Stimulated activated CD8-positive, alpha-beta memory T cell treated with anti-CD3 and anti-CD28 coated beads, Interleukin-4, amount 100 ng/mL, for 48 hours (primary cell): Measurements from ENCODE around the gene CEP131.
"Not testable (repeated sequence)": the region's sequence is repeated elsewhere in the genome, so short reads cannot be mapped to it uniquely, and the experiment has no call there.

Experiments used
- DNase-seq: peaks from one replicate; pipeline ENCODE4 v3.0.0-alpha.2; 2020

Gene CEP131

GRCh38 chr17:81162491-81162890 is 60.3 kb downstream of the CEP131 start:
- no peak for DNase-seq

GRCh38 chr17:81161972-81162371 is 60.8 kb downstream of the CEP131 start:
- no peak for DNase-seq

DNA sequence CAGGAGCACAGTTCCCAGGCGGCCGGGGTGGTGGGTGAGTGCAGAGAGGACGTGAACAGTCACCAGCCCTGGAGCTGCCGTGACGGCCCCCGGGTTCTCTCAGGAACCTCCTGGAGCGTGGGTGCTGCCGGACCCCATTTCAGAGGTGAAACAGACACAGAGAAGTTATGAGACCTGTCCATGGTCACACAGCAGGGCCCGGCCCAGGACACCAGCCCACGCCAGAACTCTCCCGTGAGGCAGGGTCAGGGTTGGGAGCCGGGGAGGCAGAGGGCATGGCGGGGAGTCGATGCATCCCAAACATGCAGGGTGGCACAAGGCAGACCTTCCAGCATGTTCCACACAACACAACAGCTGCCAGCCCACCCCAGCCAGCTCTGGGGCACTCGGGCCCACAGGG is 61.2 kb downstream of the CEP131 start:
- DNase-seq: no peak

GRCh38 chr17:81160747-81161453 is 61.9 kb downstream of the CEP131 start:
- no peak for DNase-seq

DNA sequence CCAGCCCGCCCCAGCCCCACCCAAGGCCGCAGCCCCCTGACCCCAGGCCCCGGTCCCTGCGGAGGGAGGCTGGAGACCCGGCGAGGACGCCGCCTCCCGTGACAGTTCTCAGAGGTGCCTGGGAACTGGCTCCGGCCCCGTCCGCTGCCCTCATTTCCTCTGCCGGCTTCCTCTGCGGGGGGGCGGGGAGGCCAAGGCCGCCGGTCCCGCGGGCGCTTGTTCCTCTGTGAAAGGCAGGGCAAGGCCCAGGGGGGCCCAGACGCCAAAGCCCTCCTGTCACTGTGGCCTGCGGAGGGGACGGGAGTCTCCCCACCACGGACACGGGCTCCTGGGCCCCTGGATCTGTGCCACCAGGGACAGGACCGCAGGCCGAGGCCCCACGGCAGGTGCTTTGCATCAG is 62.5 kb downstream of the CEP131 start:
- DNase-seq: no peak

DNA sequence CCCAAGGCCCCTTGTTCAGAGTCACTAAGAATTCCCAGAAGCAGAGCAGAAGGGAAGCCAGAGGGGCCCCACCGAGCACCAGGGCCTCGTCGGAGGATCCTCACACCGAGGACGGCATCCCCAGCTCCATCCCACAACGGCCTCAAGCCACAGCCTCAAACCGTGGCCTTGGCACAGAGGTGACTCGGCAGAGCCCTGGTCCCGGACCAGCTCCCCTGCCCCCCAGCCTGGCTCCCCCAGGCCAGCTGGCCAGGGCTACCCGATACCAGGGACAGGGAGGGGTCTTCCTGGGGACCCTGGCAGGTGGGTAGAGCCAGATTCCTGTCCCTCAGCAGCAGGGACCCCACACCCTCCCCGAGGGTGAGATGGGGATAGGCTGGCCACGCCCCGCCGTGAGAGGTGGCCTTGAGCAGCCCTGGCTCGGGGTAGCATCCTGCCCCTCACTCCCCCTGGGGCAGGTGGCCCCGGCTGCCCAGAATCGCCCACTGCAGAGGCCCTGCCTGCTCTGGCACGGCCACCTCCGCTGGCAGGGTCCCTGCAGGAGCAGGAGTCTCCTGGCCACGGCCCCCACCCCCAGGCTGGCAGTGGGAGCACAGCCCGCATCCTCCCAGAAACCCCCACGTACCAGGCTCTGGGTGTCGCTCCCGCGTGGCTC is 63.0 kb downstream of the CEP131 start:
- DNase-seq: no peak

DNA sequence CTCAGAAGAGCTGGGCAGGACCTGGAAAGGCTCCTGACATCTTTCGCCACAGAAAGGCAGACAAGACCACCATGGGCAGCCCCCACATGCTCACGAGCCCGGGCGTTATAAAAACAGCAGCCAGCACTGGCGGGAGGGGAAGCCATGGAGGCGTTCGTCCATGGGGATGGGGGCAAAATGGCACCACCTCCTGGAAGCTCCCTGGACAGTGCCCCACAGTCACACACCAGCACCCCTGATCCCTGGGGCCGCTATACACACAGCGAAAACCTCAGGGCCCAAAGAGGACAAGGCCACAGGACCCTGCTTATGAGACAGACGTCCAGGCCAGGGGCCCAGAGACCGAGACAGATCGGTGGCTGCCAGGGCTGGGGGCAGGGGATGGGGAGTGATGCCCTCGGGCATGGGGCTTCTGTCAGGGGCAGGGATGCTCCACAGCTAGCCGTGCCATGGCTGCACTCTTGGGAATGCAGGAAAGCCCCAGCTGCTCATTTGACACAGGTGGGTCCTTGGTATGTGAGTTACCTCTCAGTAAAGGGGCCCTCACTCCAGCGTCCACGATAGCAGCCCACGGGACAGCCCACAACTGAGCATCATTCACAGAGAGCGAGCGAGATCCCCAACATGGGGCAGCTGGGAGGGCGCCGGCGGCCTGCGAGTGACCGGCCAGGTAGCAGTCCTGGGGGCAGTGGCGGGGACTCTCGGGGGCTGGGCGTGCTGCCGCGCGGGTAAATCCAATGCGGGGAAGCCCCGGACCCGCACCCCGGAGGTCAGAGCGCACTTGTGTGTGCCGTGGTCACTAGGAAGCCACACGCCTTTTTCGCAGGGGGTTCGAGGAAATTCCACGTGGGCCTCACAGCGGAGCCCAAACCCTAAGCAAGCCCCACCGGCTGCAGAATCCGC is 63.8 kb downstream of the CEP131 start:
- no peak for DNase-seq

DNA sequence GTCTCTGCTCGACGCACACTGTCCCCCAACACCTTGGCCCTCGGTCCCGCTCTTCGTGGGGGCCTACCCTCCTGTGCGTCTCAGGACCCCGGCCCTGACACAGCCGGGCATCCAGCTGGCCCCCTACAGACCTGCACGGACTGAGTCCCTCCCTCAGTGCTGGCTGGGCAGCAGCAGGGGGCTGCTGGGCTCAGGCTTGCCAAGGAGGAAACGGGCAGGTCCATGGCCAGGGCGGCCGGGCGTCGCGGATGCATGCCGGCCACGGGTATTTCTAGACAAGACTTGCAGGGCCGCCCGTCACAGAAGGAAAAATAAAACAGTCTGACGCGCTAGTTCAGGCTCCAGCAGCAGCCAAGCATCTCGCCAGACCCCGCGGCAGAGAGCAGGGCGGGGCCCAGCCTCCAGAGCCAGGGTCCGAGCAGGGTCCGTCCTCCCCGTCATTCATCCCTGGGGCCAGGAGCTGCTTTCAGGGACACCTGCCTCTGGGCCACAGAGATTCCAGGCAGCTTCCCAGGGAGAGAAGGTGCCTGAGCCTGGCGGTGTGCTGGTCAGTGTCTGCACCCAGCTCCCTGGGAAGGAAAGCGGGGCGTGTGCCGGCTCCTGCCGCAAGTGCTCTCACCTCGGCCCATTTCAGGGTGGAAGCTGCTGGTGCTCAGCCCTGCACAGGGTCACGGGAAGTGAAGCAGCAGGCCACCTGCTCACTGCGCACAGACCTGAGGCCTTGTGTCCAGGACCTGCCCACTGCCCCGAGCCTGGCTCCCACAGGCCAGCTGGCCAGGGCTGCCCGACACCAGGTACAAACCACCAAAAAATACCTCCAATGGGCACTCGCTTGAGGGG is 64.7 kb downstream of the CEP131 start:
- DNase-seq: no peak

- no peak for DNase-seq
Measured at GRCh38 chr17:81156866-81157805, 65.6 kb downstream of the CEP131 start.

DNA sequence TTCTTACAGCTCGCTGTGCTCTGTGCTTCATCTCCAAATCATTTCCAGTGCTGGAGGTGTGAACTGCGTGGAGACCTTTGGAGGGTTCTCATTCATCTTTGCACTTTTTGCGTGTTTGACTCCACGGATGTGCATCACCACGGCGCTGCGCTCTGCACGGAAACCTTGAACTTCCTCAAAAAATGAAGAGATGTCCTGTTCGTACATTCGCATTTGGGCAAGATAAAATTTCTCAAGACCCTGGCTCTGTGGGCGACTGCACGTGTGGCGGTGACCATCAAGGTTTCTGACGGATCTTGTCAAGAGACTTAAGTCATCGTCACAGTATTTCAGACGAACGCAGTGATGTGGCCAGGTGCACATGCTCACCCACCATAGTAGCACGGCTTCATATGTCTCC is 67.8 kb downstream of the CEP131 start:
- DNase-seq: no peak

GRCh38 chr17:81154016-81154415 is 68.7 kb downstream of the CEP131 start:
- not testable (repeated sequence) for DNase-seq

- no peak for DNase-seq
Measured at GRCh38 chr17:81153340-81153803, 69.4 kb downstream of the CEP131 start.

DNA sequence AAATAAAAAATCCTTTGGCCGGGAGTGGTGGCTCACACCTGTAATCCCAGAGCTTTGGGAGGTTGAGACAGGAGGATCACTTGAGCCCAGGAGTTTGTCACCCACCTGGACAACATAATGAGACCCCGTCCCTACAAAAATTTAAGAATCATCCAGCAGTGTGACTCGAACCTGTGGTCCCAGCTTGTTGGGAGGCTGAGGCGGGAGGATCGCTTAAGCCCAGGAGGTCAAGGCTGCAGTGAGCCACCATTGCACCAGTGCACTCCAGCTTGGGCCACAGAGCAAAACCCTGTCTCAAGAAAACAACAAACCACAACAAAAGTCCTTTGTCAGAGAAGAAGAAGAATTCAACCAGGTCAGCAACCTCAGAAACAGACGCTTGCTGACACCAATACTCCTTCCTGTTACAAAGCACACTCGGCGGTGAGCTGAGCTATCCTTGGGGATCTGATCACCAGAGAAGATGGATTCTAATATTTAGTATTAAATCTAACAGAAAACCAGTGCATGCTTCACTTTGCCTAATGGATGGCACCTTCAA is 70.4 kb downstream of the CEP131 start:
- no peak for DNase-seq

DNA sequence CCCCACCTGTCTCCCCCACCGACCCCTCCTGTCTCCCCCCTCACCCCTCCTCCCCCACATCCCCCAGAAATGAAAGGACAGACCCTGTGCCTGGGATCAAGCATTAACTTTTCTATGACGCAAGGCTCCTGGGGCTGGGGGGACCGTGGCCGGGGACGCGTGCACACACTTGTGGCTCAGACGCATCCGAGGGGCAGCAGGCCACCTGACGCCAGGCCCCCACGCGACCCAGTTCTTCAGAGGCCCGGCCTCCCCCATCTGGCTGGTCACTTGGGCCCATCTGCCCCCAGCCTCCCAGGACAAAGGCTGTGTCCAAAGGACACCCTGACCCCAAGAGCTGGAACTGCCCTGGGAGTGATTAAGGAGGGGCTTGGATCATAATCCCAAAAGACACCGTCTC is 71.5 kb downstream of the CEP131 start:
- no peak for DNase-seq

GRCh38 chr17:81150377-81151077 is 72.2 kb downstream of the CEP131 start:
- DNase-seq: no peak

DNA sequence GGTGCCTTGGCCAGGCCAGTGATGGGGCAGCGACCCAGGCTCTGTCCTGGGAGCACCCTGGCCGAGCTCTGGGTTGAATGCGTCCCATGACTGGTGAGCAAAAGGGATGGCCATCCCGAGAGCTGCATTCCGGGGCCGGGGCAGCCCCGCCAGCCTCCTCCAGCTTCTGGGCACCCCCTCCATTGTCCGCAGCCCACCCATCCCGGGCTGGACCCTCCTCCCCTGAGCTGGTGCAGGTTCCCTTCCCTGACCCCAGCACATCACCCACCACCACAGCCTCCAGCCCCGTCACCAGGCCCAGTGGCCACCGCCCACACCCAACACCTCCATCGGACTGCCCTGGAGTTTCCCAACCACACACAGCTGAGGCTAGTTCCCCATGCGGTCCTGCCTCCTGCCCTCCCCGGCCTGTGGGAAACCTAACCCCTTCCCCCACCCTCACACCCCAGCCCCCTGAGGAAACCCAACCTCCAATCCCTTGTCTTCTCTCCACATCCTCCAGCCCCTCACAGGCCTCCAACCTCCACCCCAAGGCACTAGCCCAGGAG is 73.7 kb downstream of the CEP131 start:
- no peak for DNase-seq

- DNase-seq: no peak
Measured at GRCh38 chr17:81148571-81148970, 74.2 kb downstream of the CEP131 start.

GRCh38 chr17:81147701-81148100 is 75.1 kb downstream of the CEP131 start:
- no peak for DNase-seq

DNA sequence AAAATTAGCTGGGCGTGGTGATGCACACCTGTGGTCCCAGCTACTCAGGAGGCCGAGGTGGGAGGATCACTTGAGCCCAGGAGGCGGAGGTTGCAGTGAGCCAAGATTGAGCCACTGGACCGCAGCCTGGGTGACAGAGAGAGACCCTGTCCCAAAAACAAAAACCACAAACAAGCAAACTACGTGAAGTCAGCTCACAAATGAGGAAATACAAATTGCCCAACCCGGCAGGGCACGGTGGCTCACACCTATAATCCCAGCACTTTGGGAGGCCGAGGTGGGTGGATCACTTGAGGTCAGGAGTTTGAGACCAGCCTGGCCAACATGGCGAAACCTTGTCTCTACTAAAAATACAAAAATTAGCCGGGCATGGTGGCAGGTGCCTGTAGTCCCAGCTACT is 76.6 kb downstream of the CEP131 start:
- DNase-seq: not testable (repeated sequence)

- no peak for DNase-seq
Measured at GRCh38 chr17:81144423-81144781, 78.4 kb downstream of the CEP131 start.
